Neural progenitor cell (in vitro differentiated cells): ENCODE measurements around the gene THAP4. TPM values are rescaled to one million over a fixed set of nuclear protein-coding genes. Genes with fewer than 3 reads are reported as not detected.
"Not testable (repeated sequence)": the region's sequence is repeated elsewhere in the genome, so short reads cannot be mapped to it uniquely, and the experiment has no call there.

Experiments
- DNase-seq: peaks from one replicate; pipeline ENCODE4 v3.0.0-alpha.2; 2016; ENCODE audit warnings: low spot score
- H2AFZ ChIP-seq: fragments of 200-600 bp; sonication (generic); replicated peaks from 2 replicates; pipeline ENCODE4 v1.6.1; 2016; ENCODE audit warnings: antibody characterized with exemption
- H3F3A ChIP-seq: fragments of 200-600 bp; sonication (generic); 2 replicates; pipeline ENCODE4 v1.6.1; 2016; ENCODE audit warnings: antibody characterized with exemption, low read depth
- H3K27ac ChIP-seq: fragments of 200-600 bp; sonication (generic); 2 replicates; pipeline ENCODE4 v1.5.1; 2016; ENCODE audit warnings: mild to moderate bottlenecking
- H3K27me3 ChIP-seq: fragments of 200-600 bp; sonication (generic); 2 replicates; pipeline ENCODE4 v1.6.1; 2016; ENCODE audit warnings: mild to moderate bottlenecking, moderate library complexity
- H3K36me3 ChIP-seq: fragments of 200-600 bp; sonication (generic); 2 replicates; pipeline ENCODE4 v1.5.1; 2016
- H3K4me1 ChIP-seq: fragments of 200-600 bp; sonication (generic); 2 replicates; pipeline ENCODE4 v1.6.1; 2016; ENCODE audit warnings: mixed run types
- H3K4me2 ChIP-seq: fragments of 200-600 bp; sonication (generic); 2 replicates; pipeline ENCODE4 v1.6.1; 2016
- H3K4me3 ChIP-seq: fragments of 200-600 bp; sonication (generic); 2 replicates; pipeline ENCODE4 v1.5.1; 2016
- H3K79me2 ChIP-seq: fragments of 200-600 bp; sonication (generic); 2 replicates; pipeline ENCODE4 v1.6.1; 2016; ENCODE audit warnings: low read depth
- H3K9ac ChIP-seq: fragments of 200-600 bp; sonication (generic); 2 replicates; pipeline ENCODE4 v1.6.1; 2016
- H3K9me3 ChIP-seq: fragments of 200-600 bp; sonication (generic); 2 replicates; pipeline ENCODE4 v1.5.1; 2016; ENCODE audit warnings: low read depth
- H4K20me1 ChIP-seq: fragments of 200-600 bp; sonication (generic); 2 replicates; pipeline ENCODE4 v1.6.1; 2016; ENCODE audit warnings: low read depth
- H3K27ac Mint-ChIP-seq: 3 replicates; pipeline ENCODE4 v1.8.0; 2021; ENCODE audit warnings: mixed read lengths
- H3K27me3 Mint-ChIP-seq: 2 replicates; pipeline ENCODE4 v1.8.0; 2022; ENCODE audit warnings: low read depth, mild to moderate bottlenecking, inconsistent platforms, moderate library complexity, mixed read lengths; ENCODE audit not compliant: insufficient read depth
- H3K36me3 Mint-ChIP-seq: 3 replicates; pipeline ENCODE4 v1.8.0; 2021; ENCODE audit warnings: mixed read lengths
- H3K4me1 Mint-ChIP-seq: 3 replicates; pipeline ENCODE4 v1.8.0; 2021; ENCODE audit warnings: mixed read lengths
- H3K4me3 Mint-ChIP-seq: 3 replicates; pipeline ENCODE4 v1.8.0; 2021; ENCODE audit warnings: mild to moderate bottlenecking, moderate library complexity, mixed read lengths
- H3K9me3 Mint-ChIP-seq: 3 replicates; pipeline ENCODE4 v1.8.0; 2020; ENCODE audit warnings: mixed read lengths
- CTCF ChIP-seq: fragments of 200-600 bp; sonication (generic); IDR thresholded peaks from 2 replicates; pipeline ENCODE4 v1.5.1; 2017; ENCODE audit warnings: antibody characterized with exemption, mild to moderate bottlenecking
- EZH2 ChIP-seq: fragments of 200-600 bp; sonication (generic); IDR thresholded peaks from 2 replicates; pipeline ENCODE4 v1.6.1; 2017; ENCODE audit warnings: antibody characterized with exemption, mild to moderate bottlenecking, moderate library complexity
- EZH2phosphoT487 ChIP-seq: fragments of 200-600 bp; sonication (generic); IDR thresholded peaks from 2 replicates; pipeline ENCODE4 v1.6.1; 2017; ENCODE audit warnings: antibody characterized with exemption
- total RNA-seq: library from RNA; depleted of rRNA; stranded (reverse); fragments of >200 nt; gene quantifications from 2 replicates; pipeline ENCODE4 v1.2.3, GENCODE V29; 2015; ENCODE audit warnings: low replicate concordance

THAP4 gene
- total RNA-seq, 1 donor from 2014 or later: 25.6 TPM

DNA sequence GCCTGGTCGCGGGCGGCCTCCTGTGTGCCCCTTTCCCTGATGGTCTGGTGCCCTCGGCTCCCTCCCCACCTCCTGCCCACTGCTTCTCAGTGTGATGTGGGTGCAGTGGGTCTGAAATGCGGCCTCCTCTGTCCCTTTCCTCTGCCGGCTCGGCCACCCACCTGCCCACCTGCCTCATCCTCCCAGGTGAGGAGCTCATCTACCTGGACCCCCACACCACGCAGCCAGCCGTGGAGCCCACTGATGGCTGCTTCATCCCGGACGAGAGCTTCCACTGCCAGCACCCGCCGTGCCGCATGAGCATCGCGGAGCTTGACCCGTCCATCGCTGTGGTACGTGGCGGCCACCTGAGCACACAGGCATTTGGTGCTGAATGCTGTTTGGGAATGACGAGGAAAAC lies 31.4 kb upstream of the THAP4 start:
- H3K27me3 ChIP-seq: no peaks in the 10 kb centered on the region
- Mint-ChIP-seq H3K36me3 (peaks cover 4% of the 10 kb centered on the region), H3K27ac (no peak overlapping the region), H3K9me3 (no peaks in the 10 kb centered on the region), H3K27me3 (peaks cover 4% of the 10 kb centered on the region), H3K4me3 (no peak overlapping the region), H3K4me1 (peaks cover 23% of the 10 kb centered on the region)
- no peaks in the 10 kb centered on the region for H3K9me3 ChIP-seq
- H3K79me2 ChIP-seq: no peaks in the 10 kb centered on the region
- DNase-seq: no peak
- H3K4me1 ChIP-seq: peaks cover 7% of the 10 kb centered on the region
- no peaks in the 10 kb centered on the region for H3F3A ChIP-seq
- H3K4me2 ChIP-seq: no peak overlapping the region
- TF ChIP-seq CTCF (no peak), EZH2 (no peak), EZH2phosphoT487 (no peak)
- no peak overlapping the region for H3K9ac ChIP-seq
- H2AFZ ChIP-seq: no peak overlapping the region
- H3K36me3 ChIP-seq: no peaks in the 10 kb centered on the region
- no peak overlapping the region for H3K4me3 ChIP-seq
- peaks cover 14% of the 10 kb centered on the region for H4K20me1 ChIP-seq
- H3K27ac ChIP-seq: no peak overlapping the region

DNA sequence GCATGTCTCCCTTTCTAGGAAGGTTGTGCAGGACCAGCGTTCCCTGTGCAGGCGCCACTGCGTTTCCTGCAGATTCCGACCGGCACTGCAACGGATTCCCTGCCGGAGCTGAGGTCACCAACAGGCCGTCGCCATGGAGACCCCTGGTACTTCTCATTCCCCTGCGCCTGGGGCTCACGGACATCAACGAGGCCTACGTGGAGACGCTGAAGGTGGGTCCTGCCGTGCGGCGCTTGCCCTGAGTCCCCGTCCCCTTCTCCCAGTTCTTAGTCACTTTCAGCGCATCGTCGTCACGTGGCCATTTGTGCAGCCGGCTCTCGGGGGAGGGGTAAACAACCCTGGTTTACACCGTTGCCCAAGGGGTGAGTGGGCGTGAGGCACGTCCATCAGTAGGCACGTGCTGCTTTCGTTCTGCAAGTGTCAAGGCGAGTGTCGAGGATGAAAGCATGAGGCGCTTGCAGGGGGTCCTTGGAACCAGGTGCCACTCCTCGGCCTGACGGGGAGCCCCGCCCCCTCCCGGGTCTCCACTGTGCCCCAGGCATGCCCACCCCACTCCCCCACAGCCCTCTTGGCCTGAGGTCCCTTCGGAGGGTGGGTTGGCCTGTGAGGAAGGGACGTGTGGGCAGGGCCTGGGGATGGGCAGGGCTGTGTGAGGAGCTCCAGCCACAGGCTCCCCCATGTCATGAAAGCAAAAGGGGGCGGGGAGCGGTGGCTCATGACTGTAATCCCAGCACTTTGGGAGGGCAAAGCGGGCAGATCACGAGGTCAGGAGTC lies 29.9 kb upstream of the THAP4 start:
- peaks cover 7% of the 10 kb centered on the region for H3K4me1 ChIP-seq
- H3K4me3 ChIP-seq: no peak overlapping the region
- no peak overlapping the region for H2AFZ ChIP-seq
- no peaks in the 10 kb centered on the region for H3K36me3 ChIP-seq
- H3K27me3 ChIP-seq: no peaks in the 10 kb centered on the region
- TF ChIP-seq EZH2phosphoT487: no peak
- no peak for TF ChIP-seq EZH2
- no peak for TF ChIP-seq CTCF
- peak; percentile 67 for DNase-seq
- H3K27ac Mint-ChIP-seq: peak overlapping the region; percentile 15
- peak overlapping the region; percentile 12 for H3K4me3 Mint-ChIP-seq
- peaks cover 23% of the 10 kb centered on the region for H3K4me1 Mint-ChIP-seq
- no peaks in the 10 kb centered on the region for H3K79me2 ChIP-seq
- no peak overlapping the region for H3K4me2 ChIP-seq
- H3K9ac ChIP-seq: no peak overlapping the region
- no peaks in the 10 kb centered on the region for H3K9me3 ChIP-seq
- no peaks in the 10 kb centered on the region for H3K9me3 Mint-ChIP-seq
- H4K20me1 ChIP-seq: peaks cover 14% of the 10 kb centered on the region
- peaks cover 5% of the 10 kb centered on the region for H3K36me3 Mint-ChIP-seq
- H3K27ac ChIP-seq: no peak overlapping the region
- peaks cover 4% of the 10 kb centered on the region for H3K27me3 Mint-ChIP-seq
- H3F3A ChIP-seq: no peaks in the 10 kb centered on the region

DNA sequence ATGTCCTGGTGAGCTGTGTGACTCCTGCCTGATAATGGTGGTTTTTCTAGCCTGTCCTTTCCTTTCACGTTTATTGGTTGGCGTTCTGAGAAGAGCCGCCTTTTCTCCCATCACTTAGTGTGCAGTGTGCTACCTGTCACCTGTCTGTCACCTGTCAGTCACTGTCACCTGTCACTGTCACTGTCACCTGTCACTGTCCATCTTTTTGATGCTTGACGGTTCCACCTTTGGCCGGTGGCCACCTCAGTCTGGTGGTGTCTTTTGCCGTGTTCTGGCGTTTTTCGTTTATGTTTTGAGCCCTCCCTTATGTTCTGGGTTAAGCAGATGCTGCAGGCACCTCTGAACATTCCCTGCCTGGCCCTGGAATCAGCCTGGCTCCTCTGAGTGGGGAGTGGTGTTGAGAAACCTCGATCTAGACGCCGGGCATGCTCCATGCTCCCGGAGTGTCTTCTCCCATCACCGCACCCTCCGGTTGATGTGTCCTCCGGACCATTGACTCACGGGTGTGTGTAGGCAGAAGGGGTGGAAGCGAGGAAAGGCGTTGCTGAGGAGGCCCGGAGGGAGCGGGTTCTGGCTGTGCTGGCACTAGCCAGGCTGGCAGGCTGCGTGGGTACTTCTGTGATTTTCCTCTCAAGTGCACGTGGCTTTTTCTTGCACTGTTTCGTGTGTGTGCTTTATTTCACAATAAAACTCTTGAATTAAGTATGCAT lies 28.9 kb upstream of the THAP4 start:
- H3K4me3 ChIP-seq: no peak overlapping the region
- H3K9me3 Mint-ChIP-seq: no peaks in the 10 kb centered on the region
- no peaks in the 10 kb centered on the region for H3K27me3 ChIP-seq
- peaks cover 5% of the 10 kb centered on the region for H3K36me3 Mint-ChIP-seq
- H3K4me1 ChIP-seq: peaks cover 7% of the 10 kb centered on the region
- H3K9me3 ChIP-seq: no peaks in the 10 kb centered on the region
- no peak overlapping the region for H3K9ac ChIP-seq
- H3K79me2 ChIP-seq: no peaks in the 10 kb centered on the region
- no peak overlapping the region for H2AFZ ChIP-seq
- TF ChIP-seq EZH2phosphoT487 (no peak), EZH2 (no peak), CTCF (no peak)
- H3K27ac Mint-ChIP-seq: peak overlapping the region; percentile 48
- H3K36me3 ChIP-seq: no peaks in the 10 kb centered on the region
- H3K27ac ChIP-seq: no peak overlapping the region
- peak overlapping the region; percentile 61 for H3K4me3 Mint-ChIP-seq
- no peak for DNase-seq
- H3F3A ChIP-seq: no peaks in the 10 kb centered on the region
- peaks cover 23% of the 10 kb centered on the region for H3K4me1 Mint-ChIP-seq
- peaks cover 14% of the 10 kb centered on the region for H4K20me1 ChIP-seq
- H3K27me3 Mint-ChIP-seq: peaks cover 3% of the 10 kb centered on the region
- no peak overlapping the region for H3K4me2 ChIP-seq

GRCh38 chr2:241662731-241663130 lies 25.8 kb upstream of the THAP4 start:
- peaks cover 24% of the 10 kb centered on the region for H4K20me1 ChIP-seq
- peaks cover 12% of the 10 kb centered on the region for H3K36me3 Mint-ChIP-seq
- H3K4me3 ChIP-seq, H3K27me3 ChIP-seq, DNase-seq, H3K9me3 ChIP-seq, H3K36me3 ChIP-seq, H3K4me3 Mint-ChIP-seq, H2AFZ ChIP-seq, H3K4me1 ChIP-seq, H3K4me2 ChIP-seq, H3K79me2 ChIP-seq, H3K27ac ChIP-seq, H3K9me3 Mint-ChIP-seq, H3F3A ChIP-seq, H3K27ac Mint-ChIP-seq, H3K9ac ChIP-seq, H3K27me3 Mint-ChIP-seq: not testable (repeated sequence)
- peaks cover 23% of the 10 kb centered on the region for H3K4me1 Mint-ChIP-seq
